Memory B cell (primary cell): ENCODE measurements around the gene MRPL50.

Source experiments
- ATAC-seq: fragments of 150-1000 bp; cut with Tn5 transposase; 2 replicates; pipeline ENCODE4 v1.10.0; 2021; ENCODE audit warnings: low read depth, mild to moderate bottlenecking, moderate library complexity
- DNase-seq, 2 donors: peaks; one replicate each; pipeline ENCODE4 v3.0.0; 2022; ENCODE audit warnings: low spot score in 2 of 2
- H3K27ac Mint-ChIP-seq: one replicate; pipeline ENCODE4 v1.8.0; 2022; ENCODE audit warnings: mild to moderate bottlenecking, moderate library complexity, mixed read lengths
- H3K27me3 Mint-ChIP-seq: one replicate; pipeline ENCODE4 v1.8.0; 2022; ENCODE audit warnings: mixed read lengths
- H3K36me3 Mint-ChIP-seq: one replicate; pipeline ENCODE4 v1.8.0; 2022; ENCODE audit warnings: mild to moderate bottlenecking, mixed read lengths
- H3K4me1 Mint-ChIP-seq: one replicate; pipeline ENCODE4 v1.8.0; 2022; ENCODE audit warnings: mixed read lengths
- H3K4me3 Mint-ChIP-seq: one replicate; pipeline ENCODE4 v1.8.0; 2022; ENCODE audit warnings: mild to moderate bottlenecking, moderate library complexity, mixed read lengths
- H3K9me3 Mint-ChIP-seq: one replicate; pipeline ENCODE4 v1.8.0; 2022; ENCODE audit warnings: mixed read lengths

MRPL50 gene

GRCh38 chr9:101354765-101355708, 43.4 kb downstream of the MRPL50 start:
- Mint-ChIP-seq H3K36me3 (no peaks in the 10 kb centered on the region), H3K4me3 (no peak overlapping the region), H3K27ac (no peak overlapping the region), H3K27me3 (peaks cover 4% of the 10 kb centered on the region), H3K9me3 (no peaks in the 10 kb centered on the region), H3K4me1 (no peaks in the 10 kb centered on the region)
- no peak for ATAC-seq
- DNase-seq, result no peak

- Mint-ChIP-seq H3K36me3 (no peaks in the 10 kb centered on the region), H3K27me3 (peaks cover 4% of the 10 kb centered on the region)
Observed at GRCh38 chr9:101354143-101354764, 44.2 kb downstream of the MRPL50 start.

GRCh38 chr9:101353683-101354082, 44.7 kb downstream of the MRPL50 start:
- Mint-ChIP-seq H3K27ac (no peak overlapping the region), H3K4me3 (no peak overlapping the region), H3K27me3 (peaks cover 4% of the 10 kb centered on the region), H3K9me3 (peaks cover 1% of the 10 kb centered on the region), H3K36me3 (no peaks in the 10 kb centered on the region), H3K4me1 (no peaks in the 10 kb centered on the region)
- DNase-seq (no peak), ATAC-seq (no peak)

More at GRCh38 chr9:101354143-101354764, 44.2 kb downstream of the MRPL50 start:
- Mint-ChIP-seq H3K4me3 (no peak overlapping the region), H3K4me1 (no peaks in the 10 kb centered on the region), H3K27ac (no peak overlapping the region), H3K9me3 (peaks cover under 1% of the 10 kb centered on the region)
- no peak for ATAC-seq
- DNase-seq, result no peak

DNA sequence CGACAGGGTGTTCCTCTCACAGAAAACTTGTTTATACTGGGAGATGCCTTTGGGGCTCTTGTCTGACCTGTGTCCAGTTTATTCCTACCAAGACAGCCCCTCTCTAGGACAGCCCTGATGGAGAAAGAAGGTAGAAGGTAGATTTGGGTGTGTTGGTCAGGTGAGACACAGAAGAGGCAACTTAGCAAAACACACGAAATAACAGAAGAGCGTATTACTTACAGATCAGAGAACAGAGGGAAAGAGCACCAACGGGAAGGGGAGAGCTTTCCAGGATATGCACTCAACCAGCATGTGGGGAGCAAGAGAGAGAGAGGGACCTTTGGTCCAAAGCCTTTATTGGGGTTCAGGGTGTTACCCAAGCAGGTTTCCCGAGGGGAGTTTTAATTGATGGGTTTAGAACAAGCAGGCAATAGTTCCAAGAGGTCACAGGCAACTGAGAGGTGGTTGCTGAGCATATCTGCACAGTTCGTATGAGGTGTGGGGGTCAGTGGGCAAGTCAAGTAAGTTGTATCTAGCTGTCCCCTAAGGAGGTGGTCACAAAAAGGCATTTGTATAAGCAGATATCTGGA, 45.4 kb downstream of the MRPL50 start:
- Mint-ChIP-seq H3K4me1 (no peaks in the 10 kb centered on the region), H3K4me3 (no peak overlapping the region), H3K27ac (no peak overlapping the region), H3K9me3 (peaks cover 1% of the 10 kb centered on the region), H3K27me3 (peaks cover 4% of the 10 kb centered on the region), H3K36me3 (no peaks in the 10 kb centered on the region)
- DNase-seq, result no peak
- ATAC-seq, result no peak

- DNase-seq, result no peak
- no peak for ATAC-seq
- Mint-ChIP-seq H3K4me3 (no peak overlapping the region), H3K9me3 (peaks cover 1% of the 10 kb centered on the region), H3K36me3 (no peaks in the 10 kb centered on the region), H3K27me3 (peaks cover 4% of the 10 kb centered on the region), H3K4me1 (no peaks in the 10 kb centered on the region), H3K27ac (no peak overlapping the region)
Observed at GRCh38 chr9:101350285-101350684, 48.1 kb downstream of the MRPL50 start.

- no peak overlapping the region for H3K4me3 Mint-ChIP-seq
- H3K27ac Mint-ChIP-seq, result no peak overlapping the region
- H3K27me3 Mint-ChIP-seq, result peaks cover 11% of the 10 kb centered on the region
- no peaks in the 10 kb centered on the region for H3K4me1 Mint-ChIP-seq
- ATAC-seq, result no peak
- H3K36me3 Mint-ChIP-seq, result no peaks in the 10 kb centered on the region
- no peaks in the 10 kb centered on the region for H3K9me3 Mint-ChIP-seq
- no peak for DNase-seq
Observed at GRCh38 chr9:101342595-101342994, 55.8 kb downstream of the MRPL50 start.

DNA sequence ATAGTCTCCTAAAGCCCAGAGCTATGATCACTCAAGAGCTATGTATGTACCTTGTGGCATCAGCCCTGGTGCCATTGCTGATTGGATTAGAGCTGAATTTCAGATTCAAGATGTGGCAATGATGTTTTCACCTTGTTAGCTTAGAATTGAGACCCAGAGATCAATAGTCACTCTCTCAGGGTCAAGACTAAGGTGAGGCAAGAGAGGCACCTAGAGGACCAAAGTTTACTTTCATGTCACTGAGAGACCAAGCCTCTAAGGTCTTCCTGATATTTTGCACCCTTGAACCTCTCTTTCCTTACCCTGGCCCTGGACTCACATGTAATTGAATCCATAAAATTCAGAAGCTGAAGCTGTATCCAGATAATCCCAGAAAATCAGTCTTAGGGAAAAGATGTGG, 56.5 kb downstream of the MRPL50 start:
- H3K4me1 Mint-ChIP-seq, result no peaks in the 10 kb centered on the region
- H3K27me3 Mint-ChIP-seq, result peaks cover 11% of the 10 kb centered on the region
- no peak overlapping the region for H3K4me3 Mint-ChIP-seq
- ATAC-seq (no peak), DNase-seq (no peak)
- H3K27ac Mint-ChIP-seq, result no peak overlapping the region
- no peaks in the 10 kb centered on the region for H3K9me3 Mint-ChIP-seq
- no peaks in the 10 kb centered on the region for H3K36me3 Mint-ChIP-seq
